SU-DHL-6 (cell line): ENCODE data around the gene FLRT2.

ENCODE experiments used
- H2AFZ ChIP-seq: fragments of 200-600 bp; sonication (generic); 2 replicates; pipeline ENCODE4 v1.6.1; 2014; ENCODE audit warnings: low read depth, mild to moderate bottlenecking, moderate library complexity, mixed read lengths, antibody characterized with exemption, low read length; ENCODE audit not compliant: severe bottlenecking
- H3F3A ChIP-seq: fragments of 200-600 bp; shearing (Covaris generic); 2 replicates; pipeline ENCODE4 v1.6.0; 2016; ENCODE audit warnings: antibody characterized with exemption, mild to moderate bottlenecking; ENCODE audit not compliant: insufficient read depth
- H3K27ac ChIP-seq: fragments of 200-600 bp; sonication (generic); 2 replicates; pipeline ENCODE4 v1.5.1; 2016; ENCODE audit warnings: low read depth, mild to moderate bottlenecking, low read length, moderate library complexity, mixed read lengths
- H3K27me3 ChIP-seq: fragments of 200-600 bp; sonication (generic), shearing (Covaris generic); 2 replicates; pipeline ENCODE4 v1.6.0; 2014; ENCODE audit warnings: mild to moderate bottlenecking, low read length
- H3K36me3 ChIP-seq: fragments of 200-600 bp; sonication (generic); 2 replicates; pipeline ENCODE4 v1.6.1; 2014; ENCODE audit warnings: mild to moderate bottlenecking, low read length, mixed read lengths
- H3K4me2 ChIP-seq: fragments of 300-600, 200-600 bp; shearing (Covaris generic), sonication (generic); 2 replicates; pipeline ENCODE4 v1.6.0; 2014; ENCODE audit warnings: low read length, low read depth, mild to moderate bottlenecking; ENCODE audit not compliant: poor library complexity, severe bottlenecking
- H3K4me3 ChIP-seq: fragments of 200-600 bp; sonication (generic); 2 replicates; pipeline ENCODE4 v1.5.1; 2014; ENCODE audit warnings: antibody characterized with exemption, low read length, mild to moderate bottlenecking, mixed read lengths; ENCODE audit not compliant: insufficient read depth, poor library complexity, severe bottlenecking
- H3K79me2 ChIP-seq: fragments of 200-600 bp; sonication (generic); 2 replicates; pipeline ENCODE4 v1.6.1; 2014; ENCODE audit warnings: mild to moderate bottlenecking, low read length, moderate library complexity; ENCODE audit not compliant: insufficient read depth
- H3K9ac ChIP-seq: fragments of 200-600 bp; sonication (generic); 2 replicates; pipeline ENCODE4 v1.7.0; 2014; ENCODE audit warnings: mild to moderate bottlenecking, low read length
- H3K9me2 ChIP-seq: fragments of 200-600 bp; sonication (generic); replicated peaks from 2 replicates; pipeline ENCODE4 v1.6.1; 2014; ENCODE audit warnings: low read length; ENCODE audit not compliant: insufficient read depth
- H3K9me3 ChIP-seq: fragments of 200-600 bp; sonication (generic); 2 replicates; pipeline ENCODE4 v1.6.1; 2014; ENCODE audit warnings: low read length, mixed read lengths; ENCODE audit not compliant: insufficient read depth
- H4K20me1 ChIP-seq: fragments of 200-600 bp; sonication (generic); 2 replicates; pipeline ENCODE4 v1.6.1; 2014; ENCODE audit warnings: low read depth, mild to moderate bottlenecking, antibody characterized with exemption, low read length, moderate library complexity, mixed read lengths
- CTCF ChIP-seq: fragments of 200-600 bp; sonication (generic); IDR thresholded peaks from one replicate; pipeline ENCODE4 v1.5.1; 2017; ENCODE audit warnings: antibody characterized with exemption, mild to moderate bottlenecking, low read length, moderate library complexity; ENCODE audit not compliant: insufficient read depth, poor library complexity, severe bottlenecking
- EZH2phosphoT487 ChIP-seq: fragments of 200-600 bp; sonication (generic), shearing (Covaris generic); conservative IDR thresholded peaks from 2 replicates; pipeline ENCODE4 v1.6.1; 2018; ENCODE audit warnings: mild to moderate bottlenecking, antibody characterized with exemption, low read length, moderate library complexity, mixed read lengths

Gene FLRT2

GRCh38 chr14:85625925-85626585 lies 96.1 kb downstream of the FLRT2 start:
- H4K20me1 ChIP-seq, result no peaks in the 10 kb centered on the region
- H3K4me3 ChIP-seq, result no peak overlapping the region
- no peak overlapping the region for H3K27ac ChIP-seq
- H2AFZ ChIP-seq, result no peak overlapping the region
- no peak overlapping the region for H3K9ac ChIP-seq
- H3K4me2 ChIP-seq, result no peak overlapping the region
- H3K9me2 ChIP-seq, result no peaks in the 10 kb centered on the region
- H3F3A ChIP-seq, result no peaks in the 10 kb centered on the region
- no peaks in the 10 kb centered on the region for H3K27me3 ChIP-seq
- TF ChIP-seq CTCF (no peak), EZH2phosphoT487 (no peak)
- H3K36me3 ChIP-seq, result no peaks in the 10 kb centered on the region
- no peaks in the 10 kb centered on the region for H3K79me2 ChIP-seq
- H3K9me3 ChIP-seq, result no peaks in the 10 kb centered on the region

- no peaks in the 10 kb centered on the region for H3K79me2 ChIP-seq
- H3K9me2 ChIP-seq, result no peaks in the 10 kb centered on the region
- no peaks in the 10 kb centered on the region for H3F3A ChIP-seq
- no peak overlapping the region for H3K4me3 ChIP-seq
- no peaks in the 10 kb centered on the region for H3K27me3 ChIP-seq
- no peak overlapping the region for H3K4me2 ChIP-seq
- no peaks in the 10 kb centered on the region for H3K9me3 ChIP-seq
- no peak overlapping the region for H2AFZ ChIP-seq
- no peaks in the 10 kb centered on the region for H3K36me3 ChIP-seq
- TF ChIP-seq EZH2phosphoT487 (no peak), CTCF (no peak)
- no peak overlapping the region for H3K9ac ChIP-seq
- H3K27ac ChIP-seq, result no peak overlapping the region
- no peaks in the 10 kb centered on the region for H4K20me1 ChIP-seq
These were observed 104.3 kb downstream of the FLRT2 start for GRCh38 chr14:85634205-85634604.

- Histone ChIP-seq H3K36me3 (no peaks in the 10 kb centered on the region), H3F3A (no peaks in the 10 kb centered on the region), H3K4me2 (no peak overlapping the region), H4K20me1 (no peaks in the 10 kb centered on the region), H3K27ac (no peak overlapping the region), H3K4me3 (no peak overlapping the region), H3K79me2 (no peaks in the 10 kb centered on the region), H3K9me3 (no peaks in the 10 kb centered on the region), H3K9me2 (no peaks in the 10 kb centered on the region), H2AFZ (no peak overlapping the region), H3K27me3 (no peaks in the 10 kb centered on the region), H3K9ac (no peak overlapping the region)
- TF ChIP-seq CTCF, result no peak
- no peak for TF ChIP-seq EZH2phosphoT487
These were observed 114.3 kb downstream of the FLRT2 start for GRCh38 chr14:85644211-85644610.
